ENCODE measurements around the gene FMN1.
A peak's percentile ranks its signal among the peaks of the same experiment; 100 is the strongest.
"Not testable (repeated sequence)": the region's sequence is repeated elsewhere in the genome, so short reads cannot be mapped to it uniquely, and the experiment has no call there.

FMN1 gene

GRCh38 chr15:32852017-32852416 is 342.5 kb downstream of the FMN1 start:
- no peak for TF ChIP-seq CTCF (IDR thresholded peaks at IDR 0.05; ENCODE audit: low read depth, low read length)
- no peak overlapping the region for H3K4me3 ChIP-seq (ENCODE audit: low read depth, low read length)

- TF ChIP-seq CTCF (IDR thresholded peaks at IDR 0.05; ENCODE audit: low read depth, low read length) = no peak
- H3K4me3 ChIP-seq (ENCODE audit: low read depth, low read length) = no peak overlapping the region
Measured at GRCh38 chr15:32851572-32851971, 342.9 kb downstream of the FMN1 start.

GRCh38 chr15:32849769-32850668 is 344.5 kb downstream of the FMN1 start:
- no peak overlapping the region for H3K4me3 ChIP-seq (ENCODE audit: low read depth, low read length)
- no peak for TF ChIP-seq CTCF (IDR thresholded peaks at IDR 0.05; ENCODE audit: low read depth, low read length)

GRCh38 chr15:32846671-32847070 is 347.8 kb downstream of the FMN1 start:
- not testable (repeated sequence) for H3K4me3 ChIP-seq (ENCODE audit: low read depth, low read length)

GRCh38 chr15:32844118-32844711 is 350.3 kb downstream of the FMN1 start:
- no peak overlapping the region for H3K4me3 ChIP-seq (ENCODE audit: low read depth, low read length)
- peak; percentile 52 for TF ChIP-seq CTCF (IDR thresholded peaks at IDR 0.05; ENCODE audit: low read depth, low read length)

- TF ChIP-seq CTCF (IDR thresholded peaks at IDR 0.05; ENCODE audit: low read depth, low read length) = no peak
- no peak overlapping the region for H3K4me3 ChIP-seq (ENCODE audit: low read depth, low read length)
Measured at GRCh38 chr15:32843219-32843815, 351.2 kb downstream of the FMN1 start.

- H3K4me3 ChIP-seq (ENCODE audit: low read depth, low read length) = no peak overlapping the region
- TF ChIP-seq CTCF (IDR thresholded peaks at IDR 0.05; ENCODE audit: low read depth, low read length) = no peak
Measured at GRCh38 chr15:32842081-32842480, 352.4 kb downstream of the FMN1 start.

All from WI38 (cell line).